Stimulated activated CD8-positive, alpha-beta memory T cell treated with anti-CD3 and anti-CD28 coated beads, Interleukin-15, amount 100 ng/mL, for 1 hour (primary cell): ENCODE data around the gene PLCD1.

Source experiments
- DNase-seq: peaks from one replicate; pipeline ENCODE4 v3.0.0-alpha.2; 2020; ENCODE audit warnings: low read depth

PLCD1 gene

GRCh38 chr3:37964146-37964545 lies 65.3 kb downstream of the PLCD1 start:
- no peak for DNase-seq

- no peak for DNase-seq
Measured at GRCh38 chr3:37963635-37964034, 65.8 kb downstream of the PLCD1 start.

- DNase-seq = no peak
Measured at GRCh38 chr3:37963016-37963415, 66.4 kb downstream of the PLCD1 start.

DNA sequence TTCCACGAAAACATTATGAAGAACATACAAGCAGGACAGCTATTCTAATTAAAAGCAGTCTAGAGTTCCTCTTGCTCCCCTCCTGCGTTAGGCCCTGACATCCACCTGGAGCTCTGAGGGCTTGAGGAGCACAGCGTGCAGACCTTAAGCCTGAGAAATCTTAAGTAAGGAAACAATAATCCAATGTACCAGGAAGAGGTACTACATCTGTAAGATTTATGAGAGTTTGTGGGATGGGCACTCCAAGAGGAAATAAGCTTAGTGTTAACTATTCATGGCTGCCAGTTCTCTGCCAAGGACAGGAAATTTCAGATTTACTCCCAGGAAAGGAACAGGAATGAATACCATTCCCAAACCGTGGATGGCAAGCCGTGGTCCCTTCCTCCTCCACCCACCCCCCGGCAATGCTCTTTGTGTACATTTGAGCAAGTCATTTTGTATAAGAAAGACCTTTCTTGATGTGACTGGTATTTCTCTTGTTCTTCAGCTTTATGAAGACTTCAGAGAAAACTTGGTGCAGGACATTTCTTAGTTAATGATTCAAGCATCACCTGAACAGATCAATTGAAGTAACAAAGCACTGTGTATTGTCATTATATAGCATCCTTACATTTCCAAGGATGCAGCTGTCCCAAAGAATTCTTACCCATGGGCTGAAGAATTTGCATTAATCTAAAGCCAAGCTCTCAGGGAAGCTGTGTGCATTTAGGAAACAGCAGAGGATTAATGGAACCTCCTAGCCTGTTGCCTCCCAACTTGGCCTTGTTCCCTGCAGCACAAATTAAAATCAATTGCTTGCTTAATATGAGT lies 67.6 kb downstream of the PLCD1 start:
- no peak for DNase-seq

GRCh38 chr3:37957539-37957936 lies 71.9 kb downstream of the PLCD1 start:
- DNase-seq = no peak
